Rectal smooth muscle tissue (tissue), 1 donor: ENCODE results near the gene RXYLT1.

ENCODE experiments used
- H3K27ac ChIP-seq: one replicate; pipeline ENCODE4 v1.7.0; 2013; ENCODE audit warnings: low read depth, low read length, inconsistent platforms
- H3K27me3 ChIP-seq: one replicate; pipeline ENCODE4 v1.7.0; 2013; ENCODE audit warnings: low read length; ENCODE audit not compliant: control insufficient read depth, insufficient read depth
- H3K36me3 ChIP-seq: one replicate; pipeline ENCODE4 v1.7.0; 2013; ENCODE audit warnings: low read length; ENCODE audit not compliant: control insufficient read depth, insufficient read depth
- H3K4me1 ChIP-seq: one replicate; pipeline ENCODE4 v1.7.0; 2013; ENCODE audit warnings: low read length; ENCODE audit not compliant: control insufficient read depth, insufficient read depth
- H3K4me3 ChIP-seq: one replicate; pipeline ENCODE4 v1.7.0; 2013; ENCODE audit warnings: low read length
- H3K9ac ChIP-seq: one replicate; pipeline ENCODE4 v1.7.0; 2013; ENCODE audit warnings: low read length

The RXYLT1 gene

DNA sequence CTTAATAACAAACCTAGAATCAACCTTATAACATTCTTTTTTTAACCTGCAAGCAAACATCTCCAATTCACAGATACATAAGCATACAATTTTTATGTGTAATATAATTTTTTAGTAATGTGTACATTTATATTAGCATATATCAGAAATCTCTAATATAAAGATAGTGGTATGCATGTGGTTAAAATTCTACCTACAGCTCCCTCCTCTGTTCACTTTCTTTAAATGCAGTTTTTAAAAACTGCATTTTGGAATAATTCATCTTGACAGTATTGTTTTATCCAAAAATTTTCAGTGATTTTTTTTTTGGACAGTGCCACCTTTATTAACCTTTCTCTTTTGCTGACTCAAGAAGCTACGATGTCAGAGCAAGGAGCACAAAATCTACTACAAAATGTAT lies 13.2 kb upstream of the RXYLT1 start:
- Histone ChIP-seq H3K27ac (no peak overlapping the region), H3K9ac (no peak overlapping the region), H3K4me3 (no peak overlapping the region), H3K36me3 (no peaks in the 10 kb centered on the region), H3K4me1 (no peaks in the 10 kb centered on the region), H3K27me3 (no peaks in the 10 kb centered on the region)

DNA sequence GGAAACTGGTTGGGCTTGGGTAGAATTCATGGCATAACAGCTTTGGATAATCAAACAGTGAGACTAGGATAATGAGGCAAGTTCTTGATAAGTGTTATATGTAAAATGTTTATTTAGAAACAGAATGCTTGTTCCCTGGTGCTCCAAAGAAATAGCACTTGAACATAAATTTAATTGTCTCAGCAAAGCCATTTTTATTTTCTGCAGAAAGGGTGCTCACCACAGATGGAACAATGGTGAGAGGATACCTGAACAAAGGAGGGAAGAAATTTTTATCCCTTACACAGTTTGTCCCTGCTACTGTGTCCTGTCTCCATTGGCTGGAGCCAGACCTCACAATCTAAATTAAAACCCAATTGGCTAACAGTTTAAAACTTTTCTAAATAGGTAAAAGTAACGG lies 9.3 kb upstream of the RXYLT1 start:
- Histone ChIP-seq H3K36me3 (no peaks in the 10 kb centered on the region), H3K27ac (no peak overlapping the region), H3K9ac (no peak overlapping the region), H3K4me3 (no peak overlapping the region), H3K27me3 (no peaks in the 10 kb centered on the region), H3K4me1 (no peaks in the 10 kb centered on the region)

DNA sequence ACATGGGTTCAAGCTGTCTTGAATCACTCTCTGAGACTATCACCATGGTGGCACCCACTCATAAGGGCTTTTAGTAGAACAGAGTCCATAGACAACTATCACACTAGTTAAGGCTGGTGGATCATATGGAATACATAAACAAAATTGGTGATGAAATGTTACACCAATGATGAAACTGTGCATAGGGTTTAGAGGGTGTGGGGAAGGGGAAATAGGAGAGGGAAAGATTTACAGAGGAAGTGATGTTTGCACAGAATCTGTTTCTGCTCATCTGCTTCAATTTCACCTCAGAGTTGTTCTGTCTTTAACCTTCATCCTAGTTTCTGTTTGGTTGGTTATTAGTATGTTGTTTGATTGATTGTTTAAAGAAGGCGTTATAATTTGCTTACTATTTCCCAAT lies 2.4 kb upstream of the RXYLT1 start:
- Histone ChIP-seq H3K27me3 (no peaks in the 10 kb centered on the region), H3K4me1 (no peaks in the 10 kb centered on the region), H3K9ac (no peak overlapping the region), H3K36me3 (no peaks in the 10 kb centered on the region), H3K4me3 (no peak overlapping the region), H3K27ac (no peak overlapping the region)

DNA sequence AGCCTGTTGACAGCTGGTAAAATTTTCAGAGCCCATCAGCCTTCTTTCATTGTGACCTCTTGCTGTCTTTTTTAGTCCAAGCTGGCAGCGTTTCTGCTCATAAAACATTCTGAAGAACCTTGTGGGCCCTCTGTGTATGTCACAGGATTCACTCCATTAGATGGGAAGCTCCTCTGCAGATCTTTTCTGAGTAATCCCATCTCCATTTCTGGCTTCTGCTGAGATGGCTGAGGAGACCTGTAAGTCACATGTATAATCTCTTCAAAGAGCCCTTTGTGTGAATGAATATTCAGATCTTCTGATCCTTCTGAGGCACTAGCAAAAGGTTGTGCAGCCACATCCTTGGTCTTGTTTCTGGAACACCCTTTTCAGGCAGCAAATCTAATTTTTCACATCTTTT lies 2.8 kb downstream of the RXYLT1 start:
- no peak overlapping the region for H3K4me3 ChIP-seq
- H3K27ac ChIP-seq: no peak overlapping the region
- peaks cover 7% of the 10 kb centered on the region for H3K36me3 ChIP-seq
- no peaks in the 10 kb centered on the region for H3K4me1 ChIP-seq
- no peaks in the 10 kb centered on the region for H3K27me3 ChIP-seq
- H3K9ac ChIP-seq: no peak overlapping the region

DNA sequence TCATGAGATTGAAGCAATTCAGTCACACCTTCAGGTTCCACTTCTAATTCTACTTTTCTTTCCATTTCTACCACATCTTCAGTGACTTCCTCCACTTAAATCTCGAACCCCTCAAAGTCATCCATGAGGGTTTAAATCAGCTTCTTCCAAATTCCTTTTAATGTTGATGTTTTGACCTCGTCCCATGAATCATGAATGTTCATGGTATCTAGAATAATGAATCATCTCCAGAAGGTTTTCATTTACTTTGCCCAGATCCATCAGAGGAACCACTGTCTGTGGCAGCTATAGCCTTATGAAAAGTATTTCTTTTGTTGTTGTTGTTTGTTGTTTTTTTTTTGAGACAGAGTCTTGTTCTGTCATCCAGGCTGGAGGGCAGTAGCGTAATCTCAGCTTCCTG lies 7.6 kb downstream of the RXYLT1 start:
- H3K4me1 ChIP-seq: no peaks in the 10 kb centered on the region
- no peak overlapping the region for H3K27ac ChIP-seq
- H3K9ac ChIP-seq: no peak overlapping the region
- no peak overlapping the region for H3K4me3 ChIP-seq
- peaks cover 7% of the 10 kb centered on the region for H3K36me3 ChIP-seq
- H3K27me3 ChIP-seq: no peaks in the 10 kb centered on the region

DNA sequence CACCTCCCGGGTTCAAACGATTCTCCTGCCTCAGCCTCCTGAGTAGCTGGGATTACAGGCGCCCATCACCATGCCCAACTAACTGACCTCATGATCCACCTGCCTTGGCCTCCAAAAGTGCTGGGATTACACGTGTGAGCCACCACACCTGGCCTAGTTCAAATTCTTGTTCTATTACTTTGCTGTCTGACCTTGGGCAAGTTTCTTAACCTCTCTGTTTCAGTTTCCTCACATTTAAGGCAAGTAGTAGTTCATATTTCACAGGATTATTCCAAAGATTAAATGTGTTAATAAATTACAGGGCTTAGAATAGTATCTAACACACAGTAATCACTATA lies 10.9 kb downstream of the RXYLT1 start:
- H3K36me3 ChIP-seq: peaks cover 3% of the 10 kb centered on the region
- no peaks in the 10 kb centered on the region for H3K4me1 ChIP-seq
- no peak overlapping the region for H3K4me3 ChIP-seq
- H3K27me3 ChIP-seq: no peaks in the 10 kb centered on the region
- no peak overlapping the region for H3K9ac ChIP-seq
- H3K27ac ChIP-seq: no peak overlapping the region

DNA sequence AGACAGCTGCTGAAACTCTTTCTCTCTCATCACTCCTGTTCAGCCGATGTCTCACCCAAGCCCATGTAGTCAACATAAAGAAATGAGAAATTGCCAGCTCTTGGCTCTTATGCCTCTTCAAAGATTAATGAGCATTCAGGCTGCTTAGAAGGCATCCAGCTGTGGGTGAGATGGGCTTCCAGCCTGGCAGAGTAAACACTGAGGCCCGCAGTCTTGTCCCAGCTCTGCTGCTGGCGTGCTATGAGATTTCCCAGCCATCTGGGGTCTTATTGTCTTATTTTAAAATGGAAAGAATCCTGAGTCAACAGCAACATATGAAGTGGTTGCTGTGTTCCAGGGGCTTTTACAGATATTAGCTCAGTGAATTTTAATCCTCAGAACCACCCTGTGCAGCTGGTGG lies 12.6 kb downstream of the RXYLT1 start:
- H3K27me3 ChIP-seq: no peaks in the 10 kb centered on the region
- no peak overlapping the region for H3K4me3 ChIP-seq
- H3K9ac ChIP-seq: no peak overlapping the region
- H3K27ac ChIP-seq: no peak overlapping the region
- no peaks in the 10 kb centered on the region for H3K4me1 ChIP-seq
- H3K36me3 ChIP-seq: no peaks in the 10 kb centered on the region

DNA sequence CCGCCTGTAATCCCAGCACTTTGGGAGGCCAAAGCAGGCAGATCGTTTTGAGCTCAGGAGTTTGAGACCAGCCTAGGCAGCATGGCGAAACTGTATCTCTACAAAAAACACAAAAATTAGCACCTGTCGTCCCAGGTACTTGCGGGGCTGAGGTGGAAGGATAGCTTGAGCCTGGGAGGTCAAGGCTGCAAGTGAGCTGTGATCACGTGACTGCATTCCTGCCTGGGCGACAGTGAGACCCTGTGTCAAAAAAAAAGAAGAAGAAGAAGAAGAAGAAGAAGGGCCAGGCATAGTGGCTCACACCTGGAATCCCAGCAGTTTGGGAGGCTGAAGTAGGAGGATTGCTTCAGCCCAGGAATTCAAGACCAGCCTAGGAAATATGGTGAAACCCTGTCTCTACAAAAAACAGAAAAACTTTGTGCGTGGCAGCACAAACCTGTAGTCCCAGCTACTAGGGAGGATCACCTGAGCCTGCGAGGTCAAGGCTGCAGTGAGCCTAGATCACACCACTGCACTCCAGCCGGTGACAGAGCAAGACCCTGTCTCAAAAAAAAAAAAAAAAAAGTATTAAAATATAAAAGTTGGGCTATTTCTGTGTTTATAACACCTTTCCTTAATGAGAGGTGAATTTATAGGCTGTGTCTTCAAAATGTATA lies 15.5 kb downstream of the RXYLT1 start:
- Histone ChIP-seq H3K4me1 (no peaks in the 10 kb centered on the region), H3K27me3 (no peaks in the 10 kb centered on the region), H3K9ac (no peak overlapping the region), H3K36me3 (no peaks in the 10 kb centered on the region), H3K27ac (no peak overlapping the region), H3K4me3 (no peak overlapping the region)

DNA sequence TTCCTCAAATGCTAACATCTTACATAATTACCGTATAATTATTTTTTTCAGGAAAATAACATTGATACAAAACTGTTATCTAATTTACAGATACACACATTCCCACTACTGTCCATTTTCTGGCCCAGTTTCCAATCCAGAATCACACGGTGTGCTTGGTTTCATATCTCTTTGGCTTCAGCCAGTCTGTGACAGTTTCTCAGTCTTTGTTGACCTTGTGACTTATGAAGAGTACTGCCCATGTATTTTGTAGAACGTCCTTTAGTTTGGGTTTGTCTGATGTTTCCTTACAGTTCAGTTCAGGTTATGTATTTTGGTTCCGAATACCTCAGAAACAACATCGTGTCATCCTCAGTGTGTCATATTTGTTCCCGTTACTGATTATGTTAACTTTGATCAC lies 16.2 kb downstream of the RXYLT1 start:
- Histone ChIP-seq H3K27me3 (no peaks in the 10 kb centered on the region), H3K27ac (no peak overlapping the region), H3K4me1 (no peaks in the 10 kb centered on the region), H3K36me3 (no peaks in the 10 kb centered on the region), H3K9ac (no peak overlapping the region), H3K4me3 (no peak overlapping the region)

DNA sequence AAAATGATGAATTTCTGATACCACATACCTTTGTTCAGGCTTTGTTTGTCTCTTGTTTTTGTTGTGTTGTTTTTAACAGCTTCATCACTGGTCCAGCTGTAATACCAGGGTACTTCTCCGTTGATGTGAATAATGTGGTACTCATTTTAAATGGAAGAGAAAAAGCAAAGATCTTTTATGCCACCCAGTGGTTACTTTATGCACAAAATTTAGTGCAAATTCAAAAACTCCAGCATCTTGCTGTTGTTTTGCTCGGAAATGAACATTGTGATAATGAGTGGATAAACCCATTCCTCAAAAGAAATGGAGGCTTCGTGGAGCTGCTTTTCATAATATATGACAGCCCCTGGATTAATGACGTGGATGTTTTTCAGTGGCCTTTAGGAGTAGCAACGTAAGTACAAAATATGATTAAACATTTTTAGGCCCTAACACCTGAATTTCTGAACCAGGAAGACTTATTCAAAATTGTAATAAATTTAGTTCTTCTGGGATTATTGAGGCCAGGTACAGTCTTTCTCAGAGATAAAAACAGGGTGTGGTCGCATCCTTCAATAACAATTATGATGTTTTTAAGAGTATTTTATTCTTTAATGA lies 22.4 kb downstream of the RXYLT1 start:
- Histone ChIP-seq H3K9ac (no peak overlapping the region), H3K36me3 (peaks cover 2% of the 10 kb centered on the region), H3K4me1 (no peaks in the 10 kb centered on the region), H3K4me3 (no peak overlapping the region), H3K27ac (no peak overlapping the region), H3K27me3 (no peaks in the 10 kb centered on the region)

DNA sequence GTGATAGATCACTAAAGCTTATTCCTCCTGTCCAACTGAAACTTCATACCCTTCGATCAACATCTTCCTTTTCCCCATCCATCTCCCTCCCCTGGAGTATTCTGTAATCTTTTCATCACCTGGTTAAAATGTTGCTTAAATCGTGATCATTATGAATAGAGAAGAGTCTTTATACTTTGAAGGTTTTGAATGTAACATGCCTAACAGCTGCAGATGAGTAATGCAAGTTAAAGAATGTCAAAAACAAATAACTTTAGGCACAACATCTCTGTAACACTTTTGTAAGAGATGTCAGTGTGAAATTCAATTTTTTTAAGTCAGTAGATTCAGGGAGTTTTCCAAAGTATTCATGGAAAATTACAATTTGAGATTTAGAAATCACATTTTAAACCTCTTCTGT lies 25.0 kb downstream of the RXYLT1 start:
- no peak overlapping the region for H3K27ac ChIP-seq
- no peak overlapping the region for H3K4me3 ChIP-seq
- no peaks in the 10 kb centered on the region for H3K4me1 ChIP-seq
- peaks cover 7% of the 10 kb centered on the region for H3K36me3 ChIP-seq
- H3K9ac ChIP-seq: no peak overlapping the region
- no peaks in the 10 kb centered on the region for H3K27me3 ChIP-seq

DNA sequence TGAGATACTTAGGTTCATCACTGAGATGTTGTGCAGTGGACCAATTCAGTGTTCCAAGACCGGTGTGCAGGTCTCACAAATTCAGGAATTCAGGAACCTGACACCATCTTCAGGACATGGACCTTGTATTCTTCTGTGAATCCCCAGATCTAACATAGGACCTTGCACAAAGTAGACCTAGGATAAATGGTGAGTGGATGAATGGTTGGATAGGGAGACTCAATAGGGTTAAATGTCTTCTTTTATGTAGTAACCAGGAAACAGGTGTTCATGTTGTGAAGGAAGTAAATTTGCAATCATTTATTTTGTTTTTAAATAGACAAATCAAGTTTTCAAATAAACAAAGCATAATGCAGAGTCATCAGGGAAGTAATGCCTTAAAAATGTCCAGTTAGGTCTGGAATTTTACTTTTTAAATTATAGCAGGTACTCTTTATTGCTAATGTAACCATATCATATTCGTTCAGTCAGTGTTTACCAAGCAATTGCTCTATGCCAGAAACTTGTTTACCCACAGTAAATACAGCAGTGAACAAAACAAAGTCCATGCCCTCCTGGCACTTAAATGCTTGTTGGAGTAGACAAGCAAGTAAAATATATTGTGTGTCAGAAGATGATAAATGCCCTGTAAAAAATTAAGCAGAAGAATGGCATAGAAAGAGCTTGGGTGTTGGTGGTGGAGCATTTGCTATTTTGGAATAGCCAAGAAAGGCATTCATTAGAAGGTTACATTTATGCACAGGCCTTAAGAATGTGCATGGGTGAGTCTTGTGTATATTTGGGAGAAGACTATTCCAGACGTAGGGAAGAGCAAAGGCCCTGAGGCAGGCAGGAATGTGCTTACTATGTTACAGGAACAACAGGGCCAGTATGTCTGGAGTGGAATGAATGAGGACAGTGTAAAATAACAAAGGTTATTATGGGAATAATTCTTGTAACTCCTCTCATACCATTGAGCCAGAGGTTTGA lies 26.3 kb downstream of the RXYLT1 start:
- Histone ChIP-seq H3K36me3 (peaks cover 7% of the 10 kb centered on the region), H3K27me3 (no peaks in the 10 kb centered on the region), H3K27ac (no peak overlapping the region), H3K4me3 (no peak overlapping the region), H3K4me1 (no peaks in the 10 kb centered on the region), H3K9ac (no peak overlapping the region)
